NCI-H2081 treated with DMSO at 0.1 percent for 48 hours (cell line): ENCODE measurements around the gene PLPPR3.
"Not testable (repeated sequence)": the region's sequence is repeated elsewhere in the genome, so short reads cannot be mapped to it uniquely, and the experiment has no call there.

Source experiments
- DNase-seq: peaks from one replicate; lab custom pipeline; 2025; lab: John Stamatoyannopoulos, UW

PLPPR3 gene

GRCh38 chr19:853614-854220 is 32.0 kb upstream of the PLPPR3 start:
- not testable (repeated sequence) for DNase-seq

- no peak for DNase-seq
These were observed 31.3 kb upstream of the PLPPR3 start for GRCh38 chr19:853014-853585.

- DNase-seq = no peak
These were observed 30.6 kb upstream of the PLPPR3 start, which contains the start of gene ELANE for GRCh38 chr19:852136-853013. ELANE (plus strand) TSS chr19:852303; CDS start chr19:852329, 26 bp downstream.

DNA sequence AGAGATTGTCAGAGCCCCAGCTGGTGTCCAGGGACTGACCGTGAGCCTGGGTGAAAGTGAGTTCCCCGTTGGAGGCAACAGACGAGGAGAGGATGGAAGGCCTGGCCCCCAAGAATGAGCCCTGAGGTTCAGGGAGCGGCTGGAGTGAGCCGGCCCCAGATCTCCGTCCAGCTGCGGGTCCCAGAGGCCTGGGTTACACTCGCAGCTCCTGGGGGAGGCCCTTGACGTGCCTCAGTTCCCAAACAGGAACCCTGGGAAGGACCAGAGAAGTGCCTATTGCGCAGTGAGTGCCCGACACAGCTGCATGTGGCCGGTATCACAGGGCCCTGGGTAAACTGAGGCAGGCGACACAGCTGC is 29.2 kb upstream of the PLPPR3 start:
- DNase-seq = no peak

- no peak for DNase-seq
These were observed 28.6 kb upstream of the PLPPR3 start for GRCh38 chr19:850221-850978.

- DNase-seq = not testable (repeated sequence)
These were observed 27.4 kb upstream of the PLPPR3 start for GRCh38 chr19:849195-849594.

DNA sequence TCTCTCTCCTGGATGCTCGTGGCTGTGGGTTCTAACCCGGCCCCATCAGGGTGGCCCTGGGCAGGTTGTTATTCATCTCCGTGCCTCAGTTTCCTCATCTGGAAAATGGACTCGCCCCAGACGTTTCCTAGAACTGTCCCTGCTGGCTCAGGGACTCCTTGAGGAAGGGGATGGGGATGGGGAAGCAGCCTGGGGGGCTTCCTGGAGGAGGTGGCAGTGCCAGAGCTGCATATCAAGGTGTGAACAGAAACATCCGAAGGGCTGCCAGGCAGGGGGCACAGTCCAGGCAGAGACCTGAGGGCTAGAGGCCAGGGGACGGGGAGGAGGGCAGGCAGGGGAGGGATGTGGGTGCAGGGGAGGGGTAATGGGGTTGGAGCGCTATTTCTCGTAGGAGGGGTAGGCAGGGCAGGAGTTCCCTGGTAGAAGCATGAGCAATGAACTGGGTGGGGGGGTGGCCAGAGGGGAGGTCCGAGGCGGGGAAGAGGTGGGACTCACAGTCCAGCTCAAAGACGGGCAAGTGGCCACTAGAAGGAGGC is 26.7 kb upstream of the PLPPR3 start:
- no peak for DNase-seq

DNA sequence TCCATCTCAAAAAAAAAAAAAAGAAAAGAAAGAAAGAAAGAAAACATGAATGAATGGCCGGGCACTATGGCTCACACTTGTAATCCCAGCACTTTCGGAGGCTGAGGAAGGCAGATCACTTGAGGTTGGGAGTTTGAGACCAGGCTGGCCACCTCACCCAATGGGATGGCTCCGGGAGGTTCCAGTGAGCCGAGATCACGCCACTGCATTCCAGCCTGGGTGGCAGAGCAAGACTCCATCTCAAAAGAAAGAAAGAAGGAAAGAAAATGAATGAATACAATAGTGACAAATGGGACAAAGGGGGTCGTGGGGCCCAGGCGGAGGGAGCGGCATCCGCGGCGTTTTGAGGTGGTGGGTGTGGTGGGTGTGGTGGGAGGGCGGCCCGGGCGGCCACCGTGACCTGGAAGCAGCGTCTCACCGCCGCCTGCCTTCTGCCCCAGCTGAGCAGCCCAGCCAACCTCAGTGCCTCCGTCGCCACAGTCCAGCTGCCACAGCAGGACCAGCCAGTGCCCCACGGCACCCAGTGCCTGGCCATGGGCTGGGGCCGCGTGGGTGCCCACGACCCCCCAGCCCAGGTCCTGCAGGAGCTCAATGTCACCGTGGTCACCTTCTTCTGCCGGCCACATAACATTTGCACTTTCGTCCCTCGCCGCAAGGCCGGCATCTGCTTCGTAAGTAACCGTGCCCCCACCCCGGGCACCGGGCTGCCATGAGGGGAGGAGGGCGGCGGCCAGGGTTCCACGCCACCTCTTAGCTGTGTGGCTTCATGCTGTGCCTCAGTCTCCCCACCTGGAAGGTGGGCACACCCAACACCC is 24.2 kb upstream of the PLPPR3 start:
- DNase-seq = no peak

DNA sequence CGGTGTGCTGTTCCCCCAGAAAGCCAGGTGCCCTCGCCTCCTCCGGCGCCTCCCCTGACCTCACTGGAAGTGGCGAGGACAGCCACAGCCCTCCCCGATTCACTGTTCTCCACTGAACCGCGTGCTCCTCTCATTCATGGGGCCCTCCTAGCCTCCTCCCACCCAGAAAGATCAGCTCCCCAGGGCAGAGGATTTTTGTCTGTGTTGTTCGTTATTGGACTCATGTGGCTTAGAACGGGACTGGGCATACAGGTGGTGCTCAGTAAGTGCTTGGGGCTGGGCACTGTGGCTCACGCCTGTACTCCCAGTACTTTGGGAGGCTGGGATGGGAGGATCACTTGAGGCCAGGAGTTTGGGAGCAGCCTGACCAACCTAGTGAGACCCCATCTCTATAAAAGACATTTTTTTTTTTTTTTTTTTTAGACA is 22.8 kb upstream of the PLPPR3 start:
- DNase-seq = no peak

DNA sequence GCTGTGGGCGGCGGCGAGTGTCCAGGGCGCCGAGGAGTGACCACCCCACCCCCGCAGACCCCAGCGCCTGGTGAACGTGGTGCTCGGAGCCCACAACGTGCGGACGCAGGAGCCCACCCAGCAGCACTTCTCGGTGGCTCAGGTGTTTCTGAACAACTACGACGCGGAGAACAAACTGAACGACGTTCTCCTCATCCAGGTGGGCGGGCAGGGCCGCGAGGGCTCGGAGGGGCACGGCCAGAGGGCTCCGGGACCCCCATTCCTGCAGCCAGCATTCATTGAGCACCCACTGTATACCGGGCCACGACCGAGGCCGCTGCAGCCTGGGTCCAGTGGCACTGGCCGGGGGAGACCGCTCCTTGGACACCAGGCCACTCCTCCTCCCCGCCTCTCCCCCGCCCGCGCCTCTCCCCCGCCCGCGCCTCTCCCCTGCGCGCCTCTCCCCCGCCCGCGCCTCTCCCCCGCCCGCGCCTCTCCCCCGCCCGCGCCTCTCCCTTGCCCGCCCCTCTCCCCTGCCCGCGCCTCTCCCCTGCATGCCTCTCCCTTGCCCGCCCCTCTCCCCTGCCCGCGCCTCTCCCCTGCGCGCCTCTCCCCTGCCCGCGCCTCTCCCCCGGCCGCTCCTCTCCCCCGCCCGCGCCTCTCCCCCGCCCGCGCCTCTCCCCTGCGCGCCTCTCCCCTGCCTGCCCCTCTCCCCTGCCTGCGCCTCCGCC is 22.2 kb upstream of the PLPPR3 start:
- no peak for DNase-seq

- no peak for DNase-seq
These were observed 21.6 kb upstream of the PLPPR3 start for GRCh38 chr19:843180-843835.

DNA sequence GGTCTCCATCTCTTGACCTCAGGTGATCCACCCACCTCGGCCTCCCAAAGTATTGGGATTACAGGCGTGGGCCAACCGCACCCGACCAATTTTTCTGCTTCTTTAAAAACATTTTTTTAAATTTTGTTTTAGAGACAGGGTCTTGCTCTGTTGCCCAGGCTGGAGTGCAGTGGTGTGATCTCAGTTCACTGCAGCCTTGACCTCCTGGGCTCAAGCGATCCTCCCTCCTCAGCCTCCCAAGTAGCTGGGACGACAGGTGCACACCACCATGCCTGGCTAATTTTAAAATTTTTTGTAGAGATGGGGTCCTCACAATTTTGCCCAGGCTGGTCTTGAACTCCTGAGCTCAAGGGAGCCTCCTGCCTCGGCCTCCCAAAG is 21.0 kb upstream of the PLPPR3 start:
- not testable (repeated sequence) for DNase-seq

DNA sequence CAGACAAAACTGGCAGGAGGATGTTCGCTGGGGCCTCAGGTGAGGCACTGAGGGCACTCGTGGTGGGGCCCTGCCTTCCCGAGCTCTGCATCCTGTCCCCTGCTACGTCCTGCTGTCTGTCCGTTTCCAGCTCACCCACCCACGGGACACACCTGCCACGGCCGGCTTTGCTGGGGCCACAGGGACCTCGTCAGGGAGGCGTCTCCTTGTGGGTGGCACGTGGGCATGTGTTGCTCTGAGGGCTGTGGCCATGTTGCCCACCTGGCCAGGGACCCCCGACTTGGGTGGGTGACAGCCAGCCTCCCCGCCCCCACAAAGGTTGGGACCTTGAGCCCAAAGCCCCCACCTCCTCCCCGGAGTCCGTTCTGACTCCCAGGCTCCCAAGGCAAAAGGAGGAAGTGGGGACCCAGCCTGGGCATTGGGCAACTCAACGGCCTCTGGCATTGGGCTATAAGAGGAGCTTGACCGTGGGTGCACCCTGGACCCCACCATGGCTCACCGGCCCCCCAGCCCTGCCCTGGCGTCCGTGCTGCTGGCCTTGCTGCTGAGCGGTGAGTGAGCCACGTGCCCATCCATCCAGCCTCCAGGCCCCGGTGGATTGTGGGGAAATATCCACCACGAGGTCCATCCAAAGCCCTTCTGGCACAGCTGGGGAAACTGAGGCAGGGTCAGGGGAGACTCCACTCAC is 18.9 kb upstream of the PLPPR3 start, which contains the start of gene PRTN3:
Gene PRTN3 (plus strand): TSS at position 481 of the 688 bp plus-strand sequence. CDS start 10 bp downstream, at position 491.
- DNase-seq = no peak

- no peak for DNase-seq
These were observed 13.6 kb upstream of the PLPPR3 start for GRCh38 chr19:835210-835810.

DNA sequence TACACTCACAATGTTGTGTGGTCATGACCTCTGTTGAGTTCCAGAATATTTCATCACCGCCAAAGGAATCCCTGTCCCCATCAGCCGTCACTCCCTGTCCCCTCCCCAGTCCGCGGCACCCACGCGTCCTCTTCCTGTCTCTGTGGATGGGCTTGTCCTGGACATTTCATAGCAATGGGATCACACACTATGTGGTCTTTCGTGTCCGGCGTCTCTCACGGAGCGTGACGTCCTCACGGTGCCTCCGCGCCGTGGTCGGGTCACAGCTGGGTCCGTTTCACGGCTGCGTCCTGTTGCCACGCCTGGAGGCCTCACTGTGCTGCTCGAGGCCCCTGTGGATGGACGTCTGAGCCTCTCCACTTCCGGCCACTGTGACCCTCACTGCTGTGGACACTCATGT is 12.5 kb upstream of the PLPPR3 start:
- DNase-seq = no peak

GRCh38 chr19:831407-832369 is 9.9 kb upstream of the PLPPR3 start:
- DNase-seq = no peak

DNA sequence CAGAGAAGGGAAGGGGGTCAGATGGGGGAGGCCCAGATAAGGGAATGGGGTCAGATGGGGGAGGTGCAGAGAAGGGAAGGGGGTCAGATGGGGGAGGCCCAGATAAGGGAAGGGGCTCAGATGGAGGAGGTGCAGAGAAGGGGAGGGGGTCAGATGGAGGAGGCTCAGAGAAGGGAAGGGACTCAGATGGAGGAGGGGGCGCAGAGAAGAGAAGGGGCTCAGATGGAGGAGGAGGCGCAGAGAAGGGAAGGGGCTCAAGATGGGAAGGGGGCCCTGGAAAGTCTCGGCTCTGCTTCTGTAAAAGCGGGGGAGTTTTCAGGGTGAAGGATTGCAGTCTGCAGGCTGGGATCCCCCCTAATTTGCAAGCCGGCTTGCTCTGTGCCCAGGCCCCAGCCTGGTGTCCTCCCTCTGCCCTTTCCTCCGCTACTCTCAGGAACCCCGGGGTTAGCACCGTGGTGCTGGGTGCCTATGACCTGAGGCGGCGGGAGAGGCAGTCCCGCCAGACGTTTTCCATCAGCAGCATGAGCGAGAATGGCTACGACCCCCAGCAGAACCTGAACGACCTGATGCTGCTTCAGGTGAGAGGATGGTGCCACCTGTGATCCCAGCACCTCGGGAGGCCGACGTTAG is 7.5 kb upstream of the PLPPR3 start:
- no peak for DNase-seq
